Natural killer cell (primary cell): ENCODE data around the gene MAML3. TPM values are rescaled to one million over a fixed set of nuclear protein-coding genes. Genes with fewer than 3 reads are reported as not detected.

ENCODE experiments used
- ATAC-seq, 3 donors: fragments of 150-1000 bp in 2 of 3; fragments of 200-7000 bp in 1 of 3; cut with Tn5 transposase; 1 replicate in 1 of 3; 2 replicates in 2 of 3; pipeline ENCODE4 v1.10.0; 2021; ENCODE audit warnings: mild to moderate bottlenecking in 2 of 3, moderate library complexity in 2 of 3
- DNase-seq, 2 donors: peaks; one replicate each; pipeline versions ENCODE4 v3.0.0 to v3.0.0-alpha.2; 2013 to 2021; ENCODE audit warnings: mixed read lengths in 1 of 2
- H3K27ac ChIP-seq: one replicate; pipeline ENCODE4 v1.5.1; 2013; ENCODE audit warnings: mild to moderate bottlenecking, low read length
- H3K27me3 ChIP-seq: one replicate; pipeline ENCODE4 v1.6.1; 2013; ENCODE audit warnings: low read length; ENCODE audit not compliant: control insufficient read depth, insufficient read depth
- H3K36me3 ChIP-seq: one replicate; pipeline ENCODE4 v1.6.1; 2013; ENCODE audit warnings: low read length; ENCODE audit not compliant: control insufficient read depth, insufficient read depth
- H3K4me1 ChIP-seq: one replicate; pipeline ENCODE4 v1.6.1; 2013; ENCODE audit warnings: low read length; ENCODE audit not compliant: control insufficient read depth, insufficient read depth
- H3K4me3 ChIP-seq: one replicate; pipeline ENCODE4 v1.5.1; 2013; ENCODE audit warnings: low read length
- H3K9me3 ChIP-seq: one replicate; pipeline ENCODE4 v1.6.1; 2013; ENCODE audit warnings: low read length; ENCODE audit not compliant: control insufficient read depth, insufficient read depth
- H3K27ac Mint-ChIP-seq, 2 donors: one replicate each; pipeline ENCODE4 v1.8.0; 2022; ENCODE audit warnings: mild to moderate bottlenecking in 2 of 2, mixed read lengths in 2 of 2, moderate library complexity in 1 of 2
- H3K27me3 Mint-ChIP-seq, 2 donors: one replicate each; pipeline ENCODE4 v1.8.0; 2022; ENCODE audit warnings: low read depth in 2 of 2, mixed read lengths in 2 of 2
- H3K36me3 Mint-ChIP-seq: one replicate; pipeline ENCODE4 v1.8.0; 2022; ENCODE audit warnings: mixed read lengths
- H3K4me1 Mint-ChIP-seq, 2 donors: one replicate each; pipeline ENCODE4 v1.8.0; 2022; ENCODE audit warnings: mixed read lengths in 2 of 2
- H3K4me3 Mint-ChIP-seq: one replicate; pipeline ENCODE4 v1.8.0; 2022; ENCODE audit warnings: mild to moderate bottlenecking, moderate library complexity, mixed read lengths
- H3K9me3 Mint-ChIP-seq, 2 donors: one replicate each; pipeline ENCODE4 v1.8.0; 2022; ENCODE audit warnings: mixed read lengths in 2 of 2
- CTCF ChIP-seq: fragments of 200-600 bp; IDR thresholded peaks from one replicate; pipeline ENCODE4 v1.8.0; 2022; ENCODE audit warnings: antibody characterized with exemption
- WGBS: methylation state at CpG from one replicate; pipeline ENCODE4 v1.1.7; 2013; ENCODE audit warnings: missing lambda C conversion rate; ENCODE audit not compliant: insufficient coverage; 5-methylcytosine and 5-hydroxymethylcytosine counted together
- intact Hi-C: fragments of 100-400 bp; cut with micrococcal nuclease; formaldehyde crosslinking; loops from one replicate; pipeline ENCODE4 v1.14.2; 2022
- total RNA-seq, 4 donors: library from RNA; stranded (reverse); fragments of 120-200 nt in 1 of 4; gene quantifications; one replicate each; pipeline versions ENCODE4 v1.2.3 to v1.2.4, GENCODE V29; 2013 to 2022

MAML3 gene
- total RNA-seq, 3 donors from 2014 or later (not counting 1 experiment from before 2014, with no cell fraction given): 1.7 to 5.6 (median 2.8) TPM

- no peak for ATAC-seq
- no peaks in the 10 kb centered on the region for H3K36me3 ChIP-seq
Observed at GRCh38 chr4:139718358-139718757, 435.6 kb downstream of the MAML3 start.

GRCh38 chr4:139715746-139716391, 438.1 kb downstream of the MAML3 start:
- no peaks in the 10 kb centered on the region for H3K27me3 Mint-ChIP-seq
- no peak overlapping the region for H3K27ac Mint-ChIP-seq
- no peaks in the 10 kb centered on the region for H3K27me3 ChIP-seq
- H3K4me1 Mint-ChIP-seq: no peaks in the 10 kb centered on the region
- intact Hi-C loops: no loop called here
- ATAC-seq (no peak), DNase-seq (no peak)
- 91% methylated on average over 8 of the region's 9 CpGs for WGBS
- H3K4me3 Mint-ChIP-seq: no peak overlapping the region
- H3K9me3 ChIP-seq: no peaks in the 10 kb centered on the region
- H3K4me3 ChIP-seq: no peak overlapping the region
- no peaks in the 10 kb centered on the region for H3K9me3 Mint-ChIP-seq
- no peak for TF ChIP-seq CTCF
- no peaks in the 10 kb centered on the region for H3K4me1 ChIP-seq
- H3K36me3 Mint-ChIP-seq: no peaks in the 10 kb centered on the region
- H3K36me3 ChIP-seq: no peaks in the 10 kb centered on the region
- H3K27ac ChIP-seq: no peak overlapping the region

More at GRCh38 chr4:139718358-139718757, 435.6 kb downstream of the MAML3 start:
- Mint-ChIP-seq H3K36me3 (no peaks in the 10 kb centered on the region), H3K9me3 (no peaks in the 10 kb centered on the region), H3K27me3 (no peaks in the 10 kb centered on the region), H3K4me3 (no peak overlapping the region), H3K4me1 (no peaks in the 10 kb centered on the region), H3K27ac (no peak overlapping the region)
- no peak overlapping the region for H3K4me3 ChIP-seq
- no peaks in the 10 kb centered on the region for H3K4me1 ChIP-seq
- no peak overlapping the region for H3K27ac ChIP-seq
- intact Hi-C loops: no loop called here
- no peaks in the 10 kb centered on the region for H3K27me3 ChIP-seq
- no peak for DNase-seq
- no peaks in the 10 kb centered on the region for H3K9me3 ChIP-seq
- TF ChIP-seq CTCF: no peak
- WGBS: 90% methylated on average over 6 of the region's 6 CpGs

DNA sequence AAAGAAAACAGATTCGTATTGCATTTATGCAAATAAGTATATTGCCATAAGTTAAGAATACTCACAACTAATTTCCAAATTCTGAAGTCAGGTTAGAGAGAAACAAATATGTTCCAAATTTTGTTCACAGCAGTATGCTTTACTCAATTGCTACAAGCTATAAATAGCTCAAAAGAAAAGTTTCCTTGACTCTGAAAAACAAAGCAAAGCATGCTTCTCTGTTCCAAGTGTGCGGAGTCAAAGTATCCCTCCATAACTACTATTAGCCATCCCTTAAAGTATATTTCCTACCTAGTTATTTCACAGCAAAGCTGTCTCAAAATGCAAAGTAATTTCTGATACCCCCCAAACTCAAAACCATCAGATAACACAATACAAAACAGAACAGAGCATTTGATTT, 441.1 kb downstream of the MAML3 start:
- no peak overlapping the region for H3K4me3 Mint-ChIP-seq
- H3K4me3 ChIP-seq: no peak overlapping the region
- 93% methylated on average over 2 of the region's 2 CpGs for WGBS
- H3K4me1 ChIP-seq: no peaks in the 10 kb centered on the region
- no peaks in the 10 kb centered on the region for H3K36me3 Mint-ChIP-seq
- intact Hi-C loops: no loop called here
- no peaks in the 10 kb centered on the region for H3K9me3 ChIP-seq
- no peak overlapping the region for H3K27ac Mint-ChIP-seq
- DNase-seq: no peak
- H3K27me3 Mint-ChIP-seq: no peaks in the 10 kb centered on the region
- no peaks in the 10 kb centered on the region for H3K4me1 Mint-ChIP-seq
- ATAC-seq: no peak
- no peaks in the 10 kb centered on the region for H3K36me3 ChIP-seq
- no peaks in the 10 kb centered on the region for H3K27me3 ChIP-seq
- no peaks in the 10 kb centered on the region for H3K9me3 Mint-ChIP-seq
- TF ChIP-seq CTCF: no peak
- H3K27ac ChIP-seq: no peak overlapping the region

DNA sequence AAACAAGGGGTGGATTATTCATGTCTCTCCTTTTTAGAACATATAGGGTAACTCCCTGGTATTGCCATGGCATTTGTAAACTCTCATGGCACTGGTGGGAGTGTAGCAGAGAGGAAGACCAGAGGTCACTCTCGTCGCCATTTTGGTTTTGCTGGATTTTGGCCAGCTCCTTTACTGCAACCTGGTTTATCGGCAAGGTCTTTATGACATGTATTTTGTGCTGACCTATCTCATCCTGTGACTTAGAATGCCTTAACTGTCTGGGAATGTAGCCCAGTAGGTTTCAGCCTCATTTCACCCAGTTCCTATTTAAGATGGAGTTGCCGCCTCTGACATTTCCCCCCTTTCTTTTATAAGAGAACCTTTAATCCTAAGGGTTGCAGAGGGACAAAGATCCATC, 442.5 kb downstream of the MAML3 start:
- Mint-ChIP-seq H3K27me3 (no peaks in the 10 kb centered on the region), H3K4me3 (no peak overlapping the region), H3K36me3 (no peaks in the 10 kb centered on the region), H3K9me3 (no peaks in the 10 kb centered on the region), H3K27ac (no peak overlapping the region), H3K4me1 (no peaks in the 10 kb centered on the region)
- no peaks in the 10 kb centered on the region for H3K4me1 ChIP-seq
- no peak overlapping the region for H3K4me3 ChIP-seq
- TF ChIP-seq CTCF: no peak
- no peaks in the 10 kb centered on the region for H3K9me3 ChIP-seq
- H3K27me3 ChIP-seq: no peaks in the 10 kb centered on the region
- H3K36me3 ChIP-seq: no peaks in the 10 kb centered on the region
- ATAC-seq (no peak), DNase-seq (no peak)
- H3K27ac ChIP-seq: no peak overlapping the region
- intact Hi-C loops: no loop called here
- WGBS: over 99% methylated on average over 4 of the region's 4 CpGs
